GM19239 (cell line): ENCODE data around the gene EHBP1L1.

Experiments
- DNase-seq: peaks from one replicate; pipeline ENCODE4 v3.0.0; 2011; ENCODE audit warnings: low spot score; ENCODE audit not compliant: insufficient read length
- FAIRE-seq: peaks from 2 replicates; lab custom pipeline; 2011; peaks lifted over from hg19 to GRCh38; lab: Jason Lieb, UNC

EHBP1L1 gene

GRCh38 chr11:65611758-65612603 is 36.1 kb downstream of the EHBP1L1 start:
- DNase-seq: no peak

DNA sequence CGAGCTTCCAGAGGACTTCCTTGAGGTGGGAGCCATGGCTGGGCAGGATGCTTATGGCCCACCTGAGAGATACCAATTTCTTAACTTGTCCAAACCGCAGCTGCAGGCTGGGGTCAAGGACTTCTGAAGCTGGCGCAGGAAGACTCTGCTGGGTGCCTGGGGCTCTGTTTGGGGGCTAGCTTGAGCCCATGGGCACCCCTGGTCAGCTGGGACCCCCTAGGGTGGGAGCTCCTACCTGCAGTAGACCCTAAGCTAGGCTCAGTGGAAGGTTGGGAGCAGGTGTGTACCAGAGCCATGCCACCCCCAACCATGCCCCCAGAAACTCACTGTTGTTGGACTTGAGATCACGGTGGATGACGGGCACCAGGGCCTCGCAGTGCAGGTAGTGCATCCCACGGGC is 36.8 kb downstream of the EHBP1L1 start:
- no peak for DNase-seq
- no peak for FAIRE-seq

More at GRCh38 chr11:65611758-65612603, 36.1 kb downstream of the EHBP1L1 start:
- no peak for FAIRE-seq

GRCh38 chr11:65613091-65613928 is 37.5 kb downstream of the EHBP1L1 start:
- DNase-seq (no peak), FAIRE-seq (no peak)

- DNase-seq: peak; percentile 99
- peak; percentile 100 for FAIRE-seq
These were observed 39.5 kb downstream of the EHBP1L1 start, which contains the start of gene PCNX3 for GRCh38 chr11:65615229-65615949. PCNX3 (plus strand) TSS chr11:65615776; CDS start chr11:65616312, 536 bp downstream.

DNA sequence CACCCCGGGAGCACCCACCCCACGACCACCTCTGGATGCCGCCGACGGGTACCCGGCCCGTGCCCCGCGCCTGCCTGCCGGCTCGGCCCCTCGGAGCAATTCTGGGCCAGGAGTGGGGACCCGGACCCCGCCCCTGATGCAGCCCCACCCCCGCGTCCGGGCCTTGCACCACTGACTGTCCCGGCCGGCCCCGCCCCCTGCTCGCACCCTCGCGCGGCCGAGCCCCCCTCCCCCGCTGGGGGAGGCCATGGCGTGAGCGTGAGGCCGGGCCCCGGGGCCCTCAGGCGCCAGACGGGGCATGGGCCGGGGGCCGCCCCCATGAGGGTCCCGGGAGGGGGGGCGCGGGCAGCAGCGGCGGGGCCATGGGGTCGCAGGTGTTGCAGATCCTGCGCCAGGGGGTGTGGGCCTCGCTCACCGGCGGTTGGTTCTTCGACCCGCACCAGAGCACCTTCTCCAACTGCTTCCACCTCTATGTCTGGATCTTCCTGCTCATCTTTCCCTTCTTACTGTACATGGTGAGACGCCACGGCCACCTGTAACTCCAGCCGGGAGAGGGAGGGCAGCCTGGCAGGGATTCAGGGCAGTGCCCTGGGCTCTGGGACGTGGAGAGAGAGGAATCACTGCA is 40.2 kb downstream of the EHBP1L1 start:
- FAIRE-seq: no peak
- DNase-seq: peak; percentile 71

DNA sequence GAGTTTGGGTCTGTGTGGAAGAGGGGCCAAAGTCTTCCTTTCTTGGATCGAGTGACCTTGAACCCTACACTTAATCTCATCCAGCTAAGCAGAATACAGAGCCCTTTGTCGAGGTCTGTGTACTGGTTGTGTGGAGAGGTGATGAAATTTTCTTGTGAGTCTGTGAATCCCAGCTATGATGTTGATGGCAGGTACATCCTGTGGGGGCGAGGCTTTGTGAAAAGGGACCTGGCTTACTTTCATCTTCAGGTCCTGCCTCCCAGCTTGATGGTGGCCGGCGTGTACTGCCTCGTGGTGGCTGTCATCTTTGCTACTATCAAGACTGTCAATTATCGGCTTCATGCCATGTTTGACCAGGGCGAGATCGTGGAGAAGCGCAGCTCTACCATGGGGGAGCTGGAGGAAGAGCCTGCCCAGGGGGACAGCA is 40.7 kb downstream of the EHBP1L1 start:
- FAIRE-seq (no peak), DNase-seq (no peak)

GRCh38 chr11:65617136-65617850 is 41.4 kb downstream of the EHBP1L1 start:
- FAIRE-seq (no peak), DNase-seq (no peak)

DNA sequence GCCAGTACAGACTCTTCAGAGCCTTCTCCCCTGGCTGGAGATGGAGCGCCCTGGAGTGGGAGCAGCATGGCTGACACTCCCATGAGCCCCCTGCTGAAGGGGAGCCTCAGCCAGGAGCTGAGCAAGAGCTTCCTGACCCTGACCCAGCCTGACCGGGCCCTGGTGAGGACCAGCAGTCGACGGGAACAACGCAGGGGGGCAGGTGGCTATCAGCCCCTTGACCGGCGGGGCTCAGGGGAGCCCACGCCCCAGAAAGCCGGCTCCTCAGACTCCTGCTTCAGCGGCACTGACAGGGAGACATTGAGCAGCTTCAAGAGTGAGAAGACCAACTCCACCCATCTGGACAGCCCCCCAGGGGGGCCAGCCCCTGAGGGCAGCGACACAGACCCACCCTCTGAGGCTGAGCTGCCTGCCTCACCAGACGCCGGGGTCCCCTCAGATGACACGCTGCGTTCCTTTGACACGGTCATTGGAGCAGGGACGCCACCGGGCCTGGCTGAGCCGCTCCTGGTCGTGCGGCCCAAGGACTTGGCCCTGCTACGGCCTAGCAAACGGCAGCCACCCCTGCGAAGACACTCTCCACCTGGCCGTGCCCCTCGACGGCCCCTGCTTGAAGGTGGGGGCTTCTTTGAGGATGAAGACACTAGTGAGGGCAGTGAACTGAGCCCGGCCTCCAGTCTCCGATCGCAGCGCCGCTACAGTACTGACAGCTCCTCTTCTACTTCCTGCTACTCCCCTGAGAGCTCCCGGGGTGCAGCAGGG is 42.3 kb downstream of the EHBP1L1 start:
- FAIRE-seq (no peak), DNase-seq (no peak)

DNA sequence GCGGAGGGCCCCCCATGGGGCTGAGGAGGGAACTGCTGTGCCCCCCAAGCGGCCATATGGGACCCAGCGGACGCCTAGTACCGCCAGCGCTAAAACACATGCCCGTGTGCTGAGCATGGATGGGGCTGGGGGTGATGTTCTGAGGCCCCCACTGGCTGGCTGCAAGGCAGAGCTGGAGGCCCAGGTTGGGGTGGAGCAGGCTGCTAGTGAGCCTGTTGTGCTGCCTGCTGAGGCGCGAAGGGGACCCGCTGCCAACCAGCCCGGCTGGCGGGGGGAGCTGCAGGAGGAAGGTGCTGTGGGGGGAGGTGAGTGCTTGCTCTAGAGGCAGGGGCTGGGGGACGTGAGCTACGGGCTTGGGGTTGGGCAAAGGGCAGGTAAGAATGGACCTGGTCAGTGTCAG is 42.9 kb downstream of the EHBP1L1 start:
- no peak for DNase-seq
- FAIRE-seq: no peak

GRCh38 chr11:65619281-65619928 is 43.6 kb downstream of the EHBP1L1 start:
- DNase-seq (no peak), FAIRE-seq (no peak)

- no peak for FAIRE-seq
These were observed 44.8 kb downstream of the EHBP1L1 start for GRCh38 chr11:65620666-65621065.

DNA sequence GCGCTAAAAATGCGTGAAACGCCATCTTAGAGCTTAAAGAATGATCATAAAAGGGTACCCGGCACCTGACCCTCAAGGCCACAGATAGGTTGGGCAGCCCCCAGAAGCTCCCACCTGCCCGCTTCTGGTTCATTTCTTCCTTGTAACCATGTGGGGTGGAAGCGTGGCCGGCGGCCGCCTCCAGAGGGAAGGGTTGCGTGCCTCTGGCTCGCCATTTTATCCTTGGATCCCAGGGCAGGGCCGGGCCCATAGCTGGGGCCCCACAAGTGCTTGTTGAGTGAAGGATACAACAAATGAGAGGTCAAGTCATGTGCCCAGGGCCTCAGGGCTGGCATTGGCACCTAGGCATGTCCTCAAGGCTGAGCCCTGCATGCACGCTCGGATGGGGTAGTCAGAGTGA is 45.6 kb downstream of the EHBP1L1 start:
- no peak for FAIRE-seq

More at GRCh38 chr11:65620666-65621065, 44.8 kb downstream of the EHBP1L1 start:
- DNase-seq: no peak

DNA sequence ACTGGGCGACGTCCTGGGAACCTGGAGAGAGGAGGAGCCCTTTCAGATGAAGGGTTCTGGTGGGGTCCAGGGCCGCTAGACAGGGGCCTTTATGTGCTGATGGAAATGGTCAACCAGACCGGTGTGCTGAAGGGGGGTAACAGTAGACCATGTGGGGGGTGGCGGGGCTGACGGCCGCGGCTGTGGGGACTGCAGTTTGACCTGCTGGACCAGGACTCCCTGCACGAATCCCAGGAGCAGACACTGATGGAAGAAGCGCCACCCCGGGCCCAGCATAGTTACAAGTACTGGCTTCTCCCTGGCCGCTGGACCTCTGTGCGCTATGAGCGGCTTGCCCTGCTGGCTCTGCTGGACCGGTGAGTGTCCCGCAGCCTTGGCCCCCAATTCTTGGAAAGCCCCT is 46.2 kb downstream of the EHBP1L1 start:
- FAIRE-seq (no peak), DNase-seq (no peak)

More for the DNA sequence above, 45.6 kb downstream of the EHBP1L1 start:
- no peak for DNase-seq

DNA sequence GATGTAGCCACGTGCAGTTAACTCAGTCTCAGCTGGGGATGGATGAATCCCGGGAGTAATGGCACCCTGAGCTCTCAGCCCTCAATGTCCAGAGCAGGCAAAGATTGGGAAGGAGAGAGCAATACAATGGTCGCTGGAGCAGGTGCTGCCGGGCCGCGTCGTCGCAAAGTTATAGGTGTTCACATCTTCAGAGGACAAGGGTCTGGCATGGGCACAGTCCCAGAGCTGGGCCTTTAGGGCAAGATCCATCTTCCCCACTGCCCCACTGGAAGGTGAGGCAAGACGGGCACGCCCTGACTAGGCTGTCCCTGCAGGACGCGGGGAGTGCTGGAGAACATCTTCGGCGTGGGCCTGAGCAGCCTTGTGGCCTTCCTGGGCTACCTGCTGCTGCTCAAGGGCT is 47.3 kb downstream of the EHBP1L1 start:
- no peak for FAIRE-seq
- no peak for DNase-seq

- no peak for FAIRE-seq
These were observed 48.2 kb downstream of the EHBP1L1 start for GRCh38 chr11:65623852-65624616.

DNA sequence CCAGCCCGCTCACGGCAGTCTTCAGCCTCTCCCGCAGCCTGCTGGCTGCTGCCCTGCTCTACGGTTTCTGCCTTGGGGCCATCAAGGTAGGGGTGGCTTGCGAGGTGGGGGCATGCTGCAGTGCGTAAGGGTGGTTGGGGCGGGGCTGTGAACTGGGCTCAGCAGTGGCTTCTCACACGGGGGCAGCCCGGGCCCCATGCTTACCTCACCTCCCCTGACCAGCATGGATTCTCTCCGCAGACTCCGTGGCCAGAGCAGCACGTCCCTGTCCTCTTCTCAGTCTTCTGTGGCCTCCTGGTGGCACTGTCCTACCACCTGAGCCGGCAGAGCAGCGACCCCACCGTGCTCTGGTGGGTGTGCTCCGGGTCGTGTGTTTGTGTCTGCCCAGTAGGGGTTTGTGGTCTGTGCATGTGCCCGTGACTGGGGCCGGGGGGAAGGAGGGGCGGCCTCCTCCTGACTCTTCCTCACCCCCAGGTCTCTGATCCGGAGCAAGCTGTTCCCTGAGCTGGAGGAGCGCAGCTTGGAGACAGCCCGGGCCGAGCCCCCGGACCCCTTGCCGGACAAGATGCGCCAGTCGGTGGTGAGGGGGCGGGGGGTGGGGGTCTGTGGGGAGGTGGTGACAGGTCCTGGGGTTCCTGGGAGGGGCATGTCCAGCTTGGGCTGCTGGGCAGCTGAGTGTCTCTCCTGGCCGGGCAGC is 49.2 kb downstream of the EHBP1L1 start:
- no peak for DNase-seq
- no peak for FAIRE-seq

More at GRCh38 chr11:65623852-65624616, 48.2 kb downstream of the EHBP1L1 start:
- DNase-seq: no peak
